Activated CD4-positive, alpha-beta T cell treated with anti-CD3 and anti-CD28 coated beads for 24 hours (primary cell): ENCODE results near the gene LY86.
"Not testable (repeated sequence)": the region's sequence is repeated elsewhere in the genome, so short reads cannot be mapped to it uniquely, and the experiment has no call there.

Source experiments
- DNase-seq, 2 donors: peaks; one replicate each; pipeline ENCODE4 v3.0.0-alpha.2; 2020; ENCODE audit warnings: low read depth in 2 of 2

The LY86 gene

GRCh38 chr6:6596529-6597328, 8.2 kb downstream of the LY86 start:
- DNase-seq, result no peak

- DNase-seq, result no peak
Observed at GRCh38 chr6:6597682-6598081, 9.2 kb downstream of the LY86 start.

GRCh38 chr6:6599468-6599873, 11.0 kb downstream of the LY86 start:
- no peak for DNase-seq

- DNase-seq, result no peak
Observed at GRCh38 chr6:6600875-6601274, 12.4 kb downstream of the LY86 start.

GRCh38 chr6:6602262-6602661, 13.7 kb downstream of the LY86 start:
- no peak for DNase-seq

- no peak for DNase-seq
Observed at GRCh38 chr6:6603317-6603716, 14.8 kb downstream of the LY86 start.

GRCh38 chr6:6604015-6604414, 15.5 kb downstream of the LY86 start:
- no peak for DNase-seq

- DNase-seq, result no peak
Observed at GRCh38 chr6:6604566-6604965, 16.0 kb downstream of the LY86 start.

- DNase-seq, result no peak
Observed at GRCh38 chr6:6605873-6606272, 17.4 kb downstream of the LY86 start.

- not testable (repeated sequence) for DNase-seq
Observed at GRCh38 chr6:6606391-6607030, 18.0 kb downstream of the LY86 start.

GRCh38 chr6:6609450-6609849, 20.9 kb downstream of the LY86 start:
- DNase-seq, result no peak

GRCh38 chr6:6610031-6610591, 21.6 kb downstream of the LY86 start:
- no peak for DNase-seq

GRCh38 chr6:6611486-6611885, 23.0 kb downstream of the LY86 start:
- no peak for DNase-seq

GRCh38 chr6:6612308-6612707, 23.8 kb downstream of the LY86 start:
- DNase-seq, result no peak

GRCh38 chr6:6613103-6613718, 24.7 kb downstream of the LY86 start:
- not testable (repeated sequence) for DNase-seq

GRCh38 chr6:6614096-6614982, 25.8 kb downstream of the LY86 start:
- no peak for DNase-seq

GRCh38 chr6:6614983-6615349, 26.4 kb downstream of the LY86 start:
- DNase-seq, result no peak

GRCh38 chr6:6616656-6617055, 28.1 kb downstream of the LY86 start:
- DNase-seq, result no peak

GRCh38 chr6:6619021-6619794, 30.7 kb downstream of the LY86 start:
- no peak for DNase-seq

- no peak for DNase-seq
Observed at GRCh38 chr6:6620766-6621425, 32.4 kb downstream of the LY86 start.
